ENCODE data around the gene PDYN. TPM values are rescaled to one million over a fixed set of nuclear protein-coding genes. Genes with fewer than 3 reads are reported as not detected.

Gene PDYN
- total and polyA plus RNA-seq, 9 of the 15 experiments (the other 6 are each of a cell fraction or from before 2014, with no cell fraction given): not detected

GRCh38 chr20:1952737-1953530 lies 40.9 kb downstream of the PDYN start (continued):
- no peak for TF ChIP-seq ATF6 (CRISPR knock-in tag; IDR thresholded peaks at IDR 0.05)
- TF ChIP-seq PHF8 (IDR thresholded peaks at IDR 0.05; ENCODE audit: borderline replicate concordance, low read length): no peak
- TF ChIP-seq PYGO2 (tag; IDR thresholded peaks at IDR 0.05): no peak
- TF ChIP-seq MEF2A (IDR thresholded peaks at IDR 0.05; ENCODE audit: control insufficient read depth, low read depth, low read length): no peak
- TF ChIP-seq CBX1 (IDR thresholded peaks at IDR 0.05; ENCODE audit: low read depth): no peak

- Histone ChIP-seq H3K27me3 (ENCODE audit: control insufficient read depth in 2 of 2, insufficient read depth in 2 of 2, low read length in 2 of 2) (peaks cover 0 to 14% of the 10 kb centered on the region in 2 experiments; a peak in 4 of 5 replicates), H3K9me3 (replicated peaks; ENCODE audit: control insufficient read depth, insufficient read depth, low read depth, low read length) (no peaks in the 10 kb centered on the region), H2AFZ (ENCODE audit: low read depth, low read length) (no peak overlapping the region), H3K9ac (ENCODE audit: insufficient read depth in 1 of 2, low read depth in 2 of 2, low read length in 2 of 2) (no peak overlapping the region), H3K9me1 (ENCODE audit: control insufficient read depth, insufficient read depth, low read length) (no peaks in the 10 kb centered on the region), H3K4me3 (no peak overlapping the region), H4K20me1 (replicated peaks; ENCODE audit: control insufficient read depth, insufficient read depth, low read length) (no peaks in the 10 kb centered on the region), H3K79me2 (ENCODE audit: control insufficient read depth, insufficient read depth, low read length) (no peaks in the 10 kb centered on the region), H3K4me1 (replicated peaks in 1 of 2; ENCODE audit: control insufficient read depth in 2 of 2, insufficient read depth in 2 of 2, low read length in 2 of 2) (no peaks in the 10 kb centered on the region), H3K27ac (ENCODE audit: extremely low read depth, low read depth, low read length) (no peak overlapping the region), H3K36me3 (ENCODE audit: control insufficient read depth, insufficient read depth, low read length) (no peaks in the 10 kb centered on the region), H3K4me2 (ENCODE audit: insufficient read depth, low read length) (no peak overlapping the region)
- 0% methylated on average over 6 of the region's 11 CpGs for WGBS (ENCODE audit: insufficient coverage, low coverage, missing lambda C conversion rate)
- intact Hi-C loops (cut with micrococcal nuclease): no loop called here
- no TSS peak for BruUV-seq (replicated peaks)
- no peak for DNase-seq (ENCODE audit: extremely low read depth in 1 of 4, low spot score in 3 of 4)
- ChIA-PET CTCF (ENCODE audit: low intra/inter-chr PET ratio) (no interaction called here), POLR2A (interaction anchor here (0.6 kb wide), 2 partner anchors 31 to 229 kb away, joined by 3 read pairs; no protein-coding TSS in a partner anchor)
- TF ChIP-seq MAFG (tag; conservative IDR thresholded peaks at IDR 0.05) (no peak), THAP12 (CRISPR knock-in tag; IDR thresholded peaks at IDR 0.05) (no peak), ZFP36 (IDR thresholded peaks at IDR 0.05; ENCODE audit: low read depth, low read length, partially characterized antibody) (peak; percentile 59)
- FAIRE-seq: no peak
- in situ Hi-C loops (cut with MboI): no loop called here
- ATAC-seq: no peak
These were observed 42.3 kb downstream of the PDYN start for GRCh38 chr20:1951436-1952115.

Measured in K562 (cell line).